Peyer's patch (tissue), 4 donors: ENCODE data around the gene PCBP3. TPM values are rescaled to one million over a fixed set of nuclear protein-coding genes. Genes with fewer than 3 reads are reported as not detected.
A peak's percentile ranks its signal among the peaks of the same experiment; 100 is the strongest.

ENCODE experiments used
- DNase-seq, 3 donors: peaks; one replicate each; pipeline ENCODE4 v3.0.0-alpha.2; 2017 to 2019
- H3K27ac ChIP-seq, 4 donors: fragments of 200-600 bp; sonication (generic); one replicate each; pipeline ENCODE4 v1.5.1; 2016 to 2019
- H3K27me3 ChIP-seq, 2 donors: fragments of 200-600 bp; sonication (generic); one replicate each; pipeline ENCODE4 v1.5.1; 2019
- H3K36me3 ChIP-seq, 3 donors: fragments of 200-600 bp; sonication (generic); one replicate each; pipeline ENCODE4 v1.5.1; 2016 to 2019
- H3K4me1 ChIP-seq, 4 donors: fragments of 200-600 bp; sonication (generic); one replicate each; pipeline ENCODE4 v1.5.1; 2016 to 2019
- H3K4me3 ChIP-seq, 4 donors: fragments of 200-600 bp; sonication (generic); 1 replicate in 3 of 4; 2 replicates in 1 of 4; pipeline ENCODE4 v1.5.1; 2016 to 2019; ENCODE audit warnings: mild to moderate bottlenecking in 1 of 4
- H3K9me3 ChIP-seq, 4 donors: fragments of 200-600 bp; sonication (generic); one replicate each; pipeline ENCODE4 v1.5.1; 2016 to 2019; ENCODE audit warnings: mild to moderate bottlenecking in 1 of 4
- CTCF ChIP-seq, 6 experiments: fragments of 450-650 bp in 4 of 6; fragments of 200-600 bp in 2 of 6; sonication (generic) in 1 of 6; IDR thresholded peaks; one replicate each; pipeline ENCODE4 v1.5.1; 2017 to 2019; ENCODE audit warnings: antibody characterized with exemption in 6 of 6, mild to moderate bottlenecking in 3 of 6, moderate library complexity in 1 of 6
- POLR2A ChIP-seq, 2 donors: fragments of 450-650 bp; IDR thresholded peaks; one replicate each; pipeline ENCODE4 v1.5.1; 2017; ENCODE audit warnings: antibody characterized with exemption in 2 of 2, mild to moderate bottlenecking in 2 of 2, moderate library complexity in 2 of 2
- total RNA-seq, 4 donors: library from RNA; depleted of rRNA; stranded (reverse); fragments of >200 nt; gene quantifications; one replicate each; pipeline ENCODE4 v1.1.0, GENCODE V29; 2016

Gene PCBP3
- total RNA-seq, 4 donors from 2014 or later = 1.1 to 6.0 (median 4.4) TPM; not detected in 1

GRCh38 chr21:45844181-45844580, 200.7 kb downstream of the PCBP3 start:
- Histone ChIP-seq H3K27ac (no peak overlapping the region), H3K4me1 (no peaks in the 10 kb centered on the region), H3K4me3 (no peak overlapping the region), H3K27me3 (no peaks in the 10 kb centered on the region), H3K36me3 (no peaks in the 10 kb centered on the region), H3K9me3 (no peaks in the 10 kb centered on the region)
- TF ChIP-seq POLR2A (IDR thresholded peaks at IDR 0.05) = no peak
- TF ChIP-seq CTCF (IDR thresholded peaks at IDR 0.05) = no peak
- no peak for DNase-seq

- H3K27ac ChIP-seq = no peak overlapping the region
- no peaks in the 10 kb centered on the region for H3K4me1 ChIP-seq
- H3K9me3 ChIP-seq = no peaks in the 10 kb centered on the region
- TF ChIP-seq POLR2A (IDR thresholded peaks at IDR 0.05) (no peak), CTCF (IDR thresholded peaks at IDR 0.05) (no peak)
- DNase-seq = no peak
- H3K36me3 ChIP-seq = no peaks in the 10 kb centered on the region
- H3K4me3 ChIP-seq = no peak overlapping the region
- no peaks in the 10 kb centered on the region for H3K27me3 ChIP-seq
Measured at GRCh38 chr21:45845063-45845769, 201.7 kb downstream of the PCBP3 start.

GRCh38 chr21:45845770-45846090, 202.2 kb downstream of the PCBP3 start:
- no peaks in the 10 kb centered on the region for H3K4me1 ChIP-seq
- H3K9me3 ChIP-seq = no peaks in the 10 kb centered on the region
- H3K27ac ChIP-seq = no peak overlapping the region
- H3K27me3 ChIP-seq = no peaks in the 10 kb centered on the region
- no peak overlapping the region for H3K4me3 ChIP-seq
- TF ChIP-seq POLR2A (IDR thresholded peaks at IDR 0.05) = no peak
- TF ChIP-seq CTCF (IDR thresholded peaks at IDR 0.05) = no peak
- H3K36me3 ChIP-seq = no peaks in the 10 kb centered on the region
- DNase-seq = no peak

GRCh38 chr21:45846373-45847160, 203.0 kb downstream of the PCBP3 start:
- no peak overlapping the region for H3K4me3 ChIP-seq
- no peak for TF ChIP-seq CTCF (IDR thresholded peaks at IDR 0.05)
- TF ChIP-seq POLR2A (IDR thresholded peaks at IDR 0.05) = no peak
- no peaks in the 10 kb centered on the region for H3K36me3 ChIP-seq
- no peaks in the 10 kb centered on the region for H3K9me3 ChIP-seq
- H3K27ac ChIP-seq = no peak overlapping the region
- H3K4me1 ChIP-seq = no peaks in the 10 kb centered on the region
- DNase-seq = peak in 2 of 3 donors; percentile 54 to 63
- no peaks in the 10 kb centered on the region for H3K27me3 ChIP-seq

GRCh38 chr21:45847870-45848269, 204.3 kb downstream of the PCBP3 start:
- no peak for TF ChIP-seq POLR2A (IDR thresholded peaks at IDR 0.05)
- TF ChIP-seq CTCF (IDR thresholded peaks at IDR 0.05) = no peak
- no peak overlapping the region for H3K27ac ChIP-seq
- DNase-seq = no peak
- no peaks in the 10 kb centered on the region for H3K27me3 ChIP-seq
- no peaks in the 10 kb centered on the region for H3K9me3 ChIP-seq
- no peaks in the 10 kb centered on the region for H3K36me3 ChIP-seq
- no peak overlapping the region for H3K4me3 ChIP-seq
- no peaks in the 10 kb centered on the region for H3K4me1 ChIP-seq
